Mesangial cell (primary cell): ENCODE results near the gene PADI1. TPM values are rescaled to one million over a fixed set of nuclear protein-coding genes. Genes with fewer than 3 reads are reported as not detected.

Experiments used
- total RNA-seq: library from RNA; depleted of rRNA; stranded (reverse); fragments of >200 nt; gene quantifications from 2 replicates; pipeline ENCODE4 v1.2.3, GENCODE V29; 2015

Gene PADI1
- total RNA-seq: 1.3 and 2.4 TPM in 2 replicates

GRCh38 chr1:17204546-17205440, at the start of gene PADI1:
PADI1 (plus strand) TSS chr1:17205128; CDS start chr1:17205218, 90 bp downstream.

GRCh38 chr1:17248781-17249180, 43.9 kb downstream of the PADI1 start, which contains the start of gene PADI3:
PADI3 (plus strand) TSS chr1:17249098; CDS start chr1:17249138, 40 bp downstream.

Other genes starting within 250 kb of the PADI1 start
- 218 and 267 TPM in 2 replicates for gene MFAP2, start 224.5 kb upstream of the PADI1 start, total RNA-seq
- gene ATP13A2, start 193.2 kb upstream of the PADI1 start, total RNA-seq: 110 and 150 TPM in 2 replicates
- 110 and 166 TPM in 2 replicates for gene SDHB, start 151.1 kb upstream of the PADI1 start, total RNA-seq
- 5.2 and 9.3 TPM in 2 replicates for gene PADI2, start 85.7 kb upstream of the PADI1 start, total RNA-seq
- gene PADI3, start 44.0 kb downstream of the PADI1 start, total RNA-seq: 0.16 TPM in 1 of 2 replicates, not detected in the other
- gene PADI4, start 103.1 kb downstream of the PADI1 start, total RNA-seq: not detected in 2 replicates
- gene PADI6, start 167.1 kb downstream of the PADI1 start, total RNA-seq: not detected in 2 replicates
- gene RCC2, start 234.5 kb downstream of the PADI1 start, total RNA-seq: 60.7 and 79.4 TPM in 2 replicates